ENCODE measurements around the gene CXCL5.

Gene CXCL5

DNA sequence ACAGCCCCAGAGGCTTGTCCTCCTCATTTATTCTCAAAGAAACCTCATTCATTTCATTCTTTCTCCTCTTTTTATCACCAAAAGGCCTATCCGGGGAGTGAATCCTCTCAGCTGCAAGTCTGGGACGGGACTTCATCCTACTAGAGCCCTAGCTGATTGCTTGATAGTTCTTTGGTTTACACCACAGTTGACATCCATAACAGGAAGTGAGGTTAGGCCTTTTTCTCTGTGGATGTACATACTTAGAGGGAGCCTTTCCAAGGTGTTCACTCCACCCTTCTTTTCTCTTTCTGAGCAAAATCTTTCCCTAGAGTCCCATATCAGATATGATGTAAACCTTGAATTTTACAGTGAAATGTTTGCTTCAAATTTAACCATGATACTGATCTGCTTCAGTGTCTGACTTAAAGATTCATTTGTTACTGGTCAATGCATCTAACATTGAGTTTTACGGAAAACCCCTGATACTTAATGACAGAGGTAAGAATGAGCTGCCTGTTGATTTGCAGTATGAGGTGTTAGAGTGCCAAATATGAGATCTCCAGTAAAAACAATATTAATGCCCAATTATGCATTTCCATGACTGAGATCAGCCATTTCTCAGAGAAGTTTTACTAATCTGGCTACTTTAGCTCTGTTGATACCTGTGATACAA is 16.8 kb upstream of the CXCL5 start:
- Histone ChIP-seq H3K9me3 (ENCODE audit: control insufficient read depth in 2 of 2, low read length in 2 of 2) (no peaks in the 10 kb centered on the region), H3K4me1 (ENCODE audit: control insufficient read depth, insufficient read depth, low read length) (no peaks in the 10 kb centered on the region), H3K9ac (ENCODE audit: low read length in 2 of 2) (no peak overlapping the region), H3K36me3 (ENCODE audit: control insufficient read depth in 2 of 2, insufficient read depth in 2 of 2, low read length in 2 of 2) (no peaks in the 10 kb centered on the region), H3K27me3 (ENCODE audit: control insufficient read depth in 1 of 2, insufficient read depth in 2 of 2, low read length in 2 of 2) (no peaks in the 10 kb centered on the region), H3K27ac (ENCODE audit: low read length) (no peak overlapping the region), H3K4me3 (ENCODE audit: low read length in 2 of 2) (no peak overlapping the region)

- Histone ChIP-seq H3K9me3 (ENCODE audit: control insufficient read depth in 2 of 2, low read length in 2 of 2) (no peaks in the 10 kb centered on the region), H3K36me3 (ENCODE audit: control insufficient read depth in 2 of 2, insufficient read depth in 2 of 2, low read length in 2 of 2) (no peaks in the 10 kb centered on the region), H3K27ac (ENCODE audit: low read length) (no peak overlapping the region), H3K4me3 (ENCODE audit: low read length in 2 of 2) (no peak overlapping the region), H3K9ac (ENCODE audit: low read length in 2 of 2) (no peak overlapping the region), H3K4me1 (ENCODE audit: control insufficient read depth, insufficient read depth, low read length) (no peaks in the 10 kb centered on the region), H3K27me3 (ENCODE audit: control insufficient read depth in 1 of 2, insufficient read depth in 2 of 2, low read length in 2 of 2) (no peaks in the 10 kb centered on the region)
These were observed 15.9 kb upstream of the CXCL5 start for GRCh38 chr4:74014332-74014731.

DNA sequence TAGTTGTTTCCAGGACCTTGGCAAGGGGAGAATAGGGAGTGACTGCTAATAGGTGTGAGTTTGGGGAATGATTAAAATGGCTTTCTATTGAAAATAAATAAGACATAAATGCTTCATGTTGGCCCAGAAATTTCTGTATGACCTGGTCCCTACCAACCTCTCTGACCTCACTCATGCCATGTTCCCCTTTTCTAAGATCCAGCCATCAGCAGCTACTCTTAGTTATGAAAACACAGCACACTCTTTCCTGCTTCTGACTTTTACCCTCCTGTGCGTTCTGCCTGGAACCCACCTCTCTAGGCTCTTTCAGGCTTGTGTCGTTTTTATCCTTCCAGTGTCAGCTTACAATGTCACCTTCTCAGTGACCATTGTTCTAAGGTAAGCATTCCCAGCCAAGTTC is 14.8 kb upstream of the CXCL5 start:
- no peak overlapping the region for H3K9ac ChIP-seq (ENCODE audit: low read length in 2 of 2)
- no peak overlapping the region for H3K4me3 ChIP-seq (ENCODE audit: low read length in 2 of 2)
- H3K27ac ChIP-seq (ENCODE audit: low read length): no peak overlapping the region
- no peaks in the 10 kb centered on the region for H3K4me1 ChIP-seq (ENCODE audit: control insufficient read depth, insufficient read depth, low read length)
- H3K9me3 ChIP-seq (ENCODE audit: control insufficient read depth in 2 of 2, low read length in 2 of 2): no peaks in the 10 kb centered on the region
- H3K36me3 ChIP-seq (ENCODE audit: control insufficient read depth in 2 of 2, insufficient read depth in 2 of 2, low read length in 2 of 2): no peaks in the 10 kb centered on the region
- H3K27me3 ChIP-seq (ENCODE audit: control insufficient read depth in 1 of 2, insufficient read depth in 2 of 2, low read length in 2 of 2): no peaks in the 10 kb centered on the region

GRCh38 chr4:74012130-74012529 is 13.7 kb upstream of the CXCL5 start:
- no peaks in the 10 kb centered on the region for H3K9me3 ChIP-seq (ENCODE audit: control insufficient read depth in 2 of 2, low read length in 2 of 2)
- H3K27ac ChIP-seq (ENCODE audit: low read length): no peak overlapping the region

GRCh38 chr4:74009307-74009706 is 10.8 kb upstream of the CXCL5 start:
- no peak overlapping the region for H3K9ac ChIP-seq (ENCODE audit: low read length in 2 of 2)
- no peaks in the 10 kb centered on the region for H3K4me1 ChIP-seq (ENCODE audit: control insufficient read depth, insufficient read depth, low read length)
- H3K27me3 ChIP-seq (ENCODE audit: control insufficient read depth in 1 of 2, insufficient read depth in 2 of 2, low read length in 2 of 2): no peaks in the 10 kb centered on the region
- no peaks in the 10 kb centered on the region for H3K36me3 ChIP-seq (ENCODE audit: control insufficient read depth in 2 of 2, insufficient read depth in 2 of 2, low read length in 2 of 2)
- no peak overlapping the region for H3K4me3 ChIP-seq (ENCODE audit: low read length in 2 of 2)
- H3K27ac ChIP-seq (ENCODE audit: low read length): no peak overlapping the region
- H3K9me3 ChIP-seq (ENCODE audit: control insufficient read depth in 2 of 2, low read length in 2 of 2): no peaks in the 10 kb centered on the region

More at GRCh38 chr4:74012130-74012529, 13.7 kb upstream of the CXCL5 start:
- H3K9ac ChIP-seq (ENCODE audit: low read length in 2 of 2): no peak overlapping the region
- no peaks in the 10 kb centered on the region for H3K4me1 ChIP-seq (ENCODE audit: control insufficient read depth, insufficient read depth, low read length)
- H3K36me3 ChIP-seq (ENCODE audit: control insufficient read depth in 2 of 2, insufficient read depth in 2 of 2, low read length in 2 of 2): no peaks in the 10 kb centered on the region
- H3K4me3 ChIP-seq (ENCODE audit: low read length in 2 of 2): no peak overlapping the region
- H3K27me3 ChIP-seq (ENCODE audit: control insufficient read depth in 1 of 2, insufficient read depth in 2 of 2, low read length in 2 of 2): no peaks in the 10 kb centered on the region

GRCh38 chr4:74006009-74006476 is 7.6 kb upstream of the CXCL5 start:
- no peak overlapping the region for H3K27ac ChIP-seq (ENCODE audit: low read length)
- no peaks in the 10 kb centered on the region for H3K9me3 ChIP-seq (ENCODE audit: control insufficient read depth in 2 of 2, low read length in 2 of 2)
- no peaks in the 10 kb centered on the region for H3K4me1 ChIP-seq (ENCODE audit: control insufficient read depth, insufficient read depth, low read length)
- no peak overlapping the region for H3K4me3 ChIP-seq (ENCODE audit: low read length in 2 of 2)
- H3K36me3 ChIP-seq (ENCODE audit: control insufficient read depth in 2 of 2, insufficient read depth in 2 of 2, low read length in 2 of 2): no peaks in the 10 kb centered on the region
- no peaks in the 10 kb centered on the region for H3K27me3 ChIP-seq (ENCODE audit: control insufficient read depth in 1 of 2, insufficient read depth in 2 of 2, low read length in 2 of 2)
- H3K9ac ChIP-seq (ENCODE audit: low read length in 2 of 2): no peak overlapping the region

- no peaks in the 10 kb centered on the region for H3K9me3 ChIP-seq (ENCODE audit: control insufficient read depth in 2 of 2, low read length in 2 of 2)
- no peak overlapping the region for H3K27ac ChIP-seq (ENCODE audit: low read length)
- H3K27me3 ChIP-seq (ENCODE audit: control insufficient read depth in 1 of 2, insufficient read depth in 2 of 2, low read length in 2 of 2): no peaks in the 10 kb centered on the region
- H3K4me1 ChIP-seq (ENCODE audit: control insufficient read depth, insufficient read depth, low read length): no peaks in the 10 kb centered on the region
- no peak overlapping the region for H3K9ac ChIP-seq (ENCODE audit: low read length in 2 of 2)
- no peaks in the 10 kb centered on the region for H3K36me3 ChIP-seq (ENCODE audit: control insufficient read depth in 2 of 2, insufficient read depth in 2 of 2, low read length in 2 of 2)
- H3K4me3 ChIP-seq (ENCODE audit: low read length in 2 of 2): no peak overlapping the region
These were observed 7.1 kb upstream of the CXCL5 start for GRCh38 chr4:74005528-74005927.

DNA sequence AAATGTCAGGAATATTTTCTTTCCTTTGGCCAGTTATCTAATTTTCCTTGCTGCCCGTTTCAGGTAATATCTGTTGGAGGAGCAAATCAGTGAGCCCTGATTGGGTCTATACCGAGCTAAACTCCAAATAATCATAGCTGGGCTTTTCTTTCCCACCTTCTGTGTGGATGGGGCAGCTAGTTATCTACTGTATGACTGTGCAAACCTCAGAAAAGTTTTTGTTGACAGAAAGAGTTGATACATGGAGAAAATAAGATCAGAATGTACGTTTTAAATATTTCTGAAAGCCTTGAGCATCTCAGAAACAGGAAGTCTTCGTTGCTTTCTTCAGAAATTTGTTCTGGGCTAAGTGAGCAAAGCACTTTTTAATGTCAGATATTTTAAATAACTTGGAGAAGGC is 6.2 kb upstream of the CXCL5 start:
- H3K36me3 ChIP-seq (ENCODE audit: control insufficient read depth in 2 of 2, insufficient read depth in 2 of 2, low read length in 2 of 2): no peaks in the 10 kb centered on the region
- no peak overlapping the region for H3K27ac ChIP-seq (ENCODE audit: low read length)
- no peaks in the 10 kb centered on the region for H3K27me3 ChIP-seq (ENCODE audit: control insufficient read depth in 1 of 2, insufficient read depth in 2 of 2, low read length in 2 of 2)
- H3K9ac ChIP-seq (ENCODE audit: low read length in 2 of 2): no peak overlapping the region
- H3K4me3 ChIP-seq (ENCODE audit: low read length in 2 of 2): no peak overlapping the region
- no peaks in the 10 kb centered on the region for H3K9me3 ChIP-seq (ENCODE audit: control insufficient read depth in 2 of 2, low read length in 2 of 2)
- no peaks in the 10 kb centered on the region for H3K4me1 ChIP-seq (ENCODE audit: control insufficient read depth, insufficient read depth, low read length)

GRCh38 chr4:74000301-74000700 is 1.8 kb upstream of the CXCL5 start:
- Histone ChIP-seq H3K4me3 (ENCODE audit: low read length in 2 of 2) (no peak overlapping the region), H3K36me3 (ENCODE audit: control insufficient read depth in 2 of 2, insufficient read depth in 2 of 2, low read length in 2 of 2) (no peaks in the 10 kb centered on the region)

GRCh38 chr4:73992050-73992449 is 6.4 kb downstream of the CXCL5 start:
- Histone ChIP-seq H3K9me3 (ENCODE audit: control insufficient read depth in 2 of 2, low read length in 2 of 2) (no peaks in the 10 kb centered on the region), H3K27me3 (ENCODE audit: control insufficient read depth in 1 of 2, insufficient read depth in 2 of 2, low read length in 2 of 2) (no peaks in the 10 kb centered on the region), H3K36me3 (ENCODE audit: control insufficient read depth in 2 of 2, insufficient read depth in 2 of 2, low read length in 2 of 2) (no peaks in the 10 kb centered on the region), H3K4me3 (ENCODE audit: low read length in 2 of 2) (no peak overlapping the region), H3K9ac (ENCODE audit: low read length in 2 of 2) (no peak overlapping the region), H3K27ac (ENCODE audit: low read length) (no peak overlapping the region), H3K4me1 (ENCODE audit: control insufficient read depth, insufficient read depth, low read length) (no peaks in the 10 kb centered on the region)

More at GRCh38 chr4:74000301-74000700, 1.8 kb upstream of the CXCL5 start:
- no peak overlapping the region for H3K27ac ChIP-seq (ENCODE audit: low read length)
- peaks cover 4% of the 10 kb centered on the region for H3K4me1 ChIP-seq (ENCODE audit: control insufficient read depth, insufficient read depth, low read length)
- peaks cover 0 to 2% of the 10 kb centered on the region in 2 donors for H3K27me3 ChIP-seq (ENCODE audit: control insufficient read depth in 1 of 2, insufficient read depth in 2 of 2, low read length in 2 of 2)
- H3K9ac ChIP-seq (ENCODE audit: low read length in 2 of 2): no peak overlapping the region
- no peaks in the 10 kb centered on the region for H3K9me3 ChIP-seq (ENCODE audit: control insufficient read depth in 2 of 2, low read length in 2 of 2)

- Histone ChIP-seq H3K4me1 (ENCODE audit: control insufficient read depth, insufficient read depth, low read length) (no peaks in the 10 kb centered on the region), H3K36me3 (ENCODE audit: control insufficient read depth in 2 of 2, insufficient read depth in 2 of 2, low read length in 2 of 2) (no peaks in the 10 kb centered on the region), H3K9ac (ENCODE audit: low read length in 2 of 2) (no peak overlapping the region), H3K27me3 (ENCODE audit: control insufficient read depth in 1 of 2, insufficient read depth in 2 of 2, low read length in 2 of 2) (no peaks in the 10 kb centered on the region), H3K4me3 (ENCODE audit: low read length in 2 of 2) (no peak overlapping the region), H3K9me3 (ENCODE audit: control insufficient read depth in 2 of 2, low read length in 2 of 2) (no peaks in the 10 kb centered on the region), H3K27ac (ENCODE audit: low read length) (no peak overlapping the region)
These were observed 6.8 kb downstream of the CXCL5 start for GRCh38 chr4:73991742-73992000.

Data from stomach smooth muscle (tissue), 2 donors.